HEK293 (cell line): ENCODE results near the gene WASF3.

Source experiments
- ZNF473 ChIP-seq: fragments of 450-650 bp; formaldehyde crosslinking; IDR thresholded peaks from 2 replicates; pipeline ENCODE4 v1.5.1; 2017; ENCODE audit warnings: missing biosample characterization, missing genetic modification characterization
- ZNF585B ChIP-seq: fragments of 450-650 bp; formaldehyde crosslinking; IDR thresholded peaks from 2 replicates; pipeline ENCODE4 v1.5.1; 2016; ENCODE audit warnings: missing biosample characterization, missing genetic modification characterization

GRCh38 chr13:26534036-26534726 is 23.3 kb upstream of the WASF3 start:
- TF ChIP-seq ZNF473 (tag by site-specific recombination) (no peak), ZNF585B (tag by site-specific recombination) (no peak)
